T47D (cell line): ENCODE results near the gene FBXL7.

Source experiments
- DNase-seq, 2 experiments: peaks; one replicate each; pipeline versions ENCODE4 v3.0.0 to v3.0.0-alpha.2; 2011 to 2012; ENCODE audit warnings: low read depth in 1 of 2, low spot score in 1 of 2
- JUND ChIP-seq: IDR thresholded peaks from 2 replicates; pipeline ENCODE4 v1.6.1; 2012; ENCODE audit warnings: low read depth
- in situ Hi-C: cut with HindIII; loops from 2 replicates; pipeline ENCODE4 v1.10.0; 2016; ENCODE audit warnings: low sequenced_read_pairs, low pct_unique_long_range_greater_than_20kb

Gene FBXL7

GRCh38 chr5:15877914-15878313 is 377.9 kb downstream of the FBXL7 start:
- no peak for DNase-seq
- in situ Hi-C loops, result no loop called here
- TF ChIP-seq JUND, result no peak

- TF ChIP-seq JUND, result no peak
- DNase-seq, result no peak
- in situ Hi-C loops, result no loop called here
Observed at GRCh38 chr5:15880201-15880600, 380.2 kb downstream of the FBXL7 start.

GRCh38 chr5:15885156-15885555 is 385.2 kb downstream of the FBXL7 start:
- DNase-seq, result no peak
- TF ChIP-seq JUND, result no peak
- in situ Hi-C loops, result no loop called here

DNA sequence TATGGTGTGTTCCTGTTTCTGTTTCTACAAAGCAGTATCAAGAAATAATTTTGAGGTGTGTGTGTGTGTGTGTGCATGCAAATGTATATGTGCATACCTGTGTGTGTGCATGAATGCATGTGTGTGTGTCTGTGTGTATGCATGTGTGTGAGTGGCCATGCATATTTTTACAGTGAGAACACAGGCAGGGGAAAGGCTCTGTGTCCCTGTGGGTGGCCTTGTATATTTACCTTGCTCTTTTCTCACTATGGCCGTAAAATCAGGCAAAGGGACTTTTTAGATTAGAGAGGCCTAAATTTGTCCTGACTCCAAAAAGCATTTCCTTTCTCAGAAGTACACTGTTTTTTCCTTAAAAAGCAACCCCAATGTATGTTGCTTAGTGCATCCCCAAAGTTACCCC is 386.2 kb downstream of the FBXL7 start:
- in situ Hi-C loops, result no loop called here
- DNase-seq, result no peak
- TF ChIP-seq JUND, result no peak

DNA sequence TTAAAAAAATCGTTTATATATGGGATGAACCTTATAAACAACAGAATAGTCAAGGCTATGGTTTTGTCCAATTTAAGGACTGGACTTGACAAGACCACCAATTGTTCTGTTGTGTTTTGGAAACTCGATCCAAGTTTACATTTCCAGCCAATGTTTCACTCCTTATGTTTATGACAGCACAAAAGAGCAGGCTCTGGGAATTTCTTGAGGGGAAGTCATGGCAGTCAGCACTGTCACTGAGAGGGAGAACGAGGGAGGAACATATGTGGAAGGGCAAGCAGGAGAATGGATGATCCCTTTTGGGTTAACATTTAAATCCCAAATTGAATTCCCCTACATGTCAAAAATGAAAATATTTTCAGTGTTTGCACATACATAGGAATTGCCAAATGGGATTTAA is 387.1 kb downstream of the FBXL7 start:
- in situ Hi-C loops, result no loop called here
- DNase-seq, result no peak
- TF ChIP-seq JUND, result no peak

DNA sequence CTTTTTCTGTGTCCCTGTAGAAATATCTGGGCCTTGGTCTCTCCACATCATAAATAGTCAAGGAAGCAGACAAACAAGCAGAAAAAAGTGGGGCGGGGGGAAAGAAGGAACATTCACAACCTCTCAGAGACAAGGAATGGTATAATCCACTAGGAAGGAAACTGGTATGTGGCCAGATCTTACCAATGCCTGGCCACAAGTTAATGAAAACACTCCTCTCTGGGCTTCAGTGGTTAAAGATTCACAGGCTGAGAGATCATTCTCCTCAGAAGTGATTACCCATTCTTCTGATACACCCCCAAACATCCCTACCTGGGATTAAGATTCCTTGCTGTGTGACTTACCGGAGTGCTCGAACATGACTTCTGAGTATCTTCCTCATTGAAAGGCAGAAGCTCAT is 389.0 kb downstream of the FBXL7 start:
- no peak for DNase-seq
- TF ChIP-seq JUND, result no peak
- in situ Hi-C loops, result no loop called here

- DNase-seq, result no peak
- in situ Hi-C loops, result no loop called here
- no peak for TF ChIP-seq JUND
Observed at GRCh38 chr5:15893866-15894265, 393.9 kb downstream of the FBXL7 start.

DNA sequence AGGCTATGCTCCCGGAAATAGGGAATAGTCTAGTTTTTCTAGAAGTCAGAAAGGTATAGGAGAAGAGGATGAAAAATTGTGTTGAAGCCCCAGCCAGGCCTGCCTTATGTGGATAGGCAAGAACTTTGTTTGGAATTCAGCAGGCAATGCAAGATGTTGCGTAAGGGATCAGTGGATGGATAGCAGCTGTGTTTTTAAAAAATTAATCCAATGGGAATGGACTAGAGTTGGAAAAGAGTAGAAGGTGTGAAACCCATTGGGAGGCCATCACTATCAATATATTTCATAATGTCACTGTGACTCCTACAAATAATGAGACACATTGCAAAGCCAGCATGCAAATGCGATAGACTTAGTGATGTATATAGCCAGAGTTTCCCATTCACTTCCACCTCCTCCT is 397.7 kb downstream of the FBXL7 start:
- in situ Hi-C loops, result no loop called here
- no peak for TF ChIP-seq JUND
- no peak for DNase-seq

DNA sequence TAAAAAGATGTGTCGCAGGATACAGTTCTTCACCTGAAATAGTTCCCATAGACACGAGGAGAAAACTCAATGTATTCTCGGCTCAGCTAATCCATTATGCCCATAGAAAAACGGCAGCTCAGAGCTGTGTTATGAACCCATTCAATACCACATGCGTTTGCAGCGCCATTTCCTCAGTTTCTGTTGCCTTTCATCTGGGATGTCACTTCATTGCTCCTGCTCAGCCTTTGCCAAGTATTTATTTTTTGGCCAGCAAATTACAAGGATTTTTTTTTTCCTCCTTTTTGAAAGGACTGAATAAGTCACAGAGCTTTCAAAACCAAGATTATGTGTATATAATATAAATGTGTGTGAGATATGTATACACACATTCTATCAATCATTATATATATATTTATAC is 398.7 kb downstream of the FBXL7 start:
- DNase-seq, result no peak
- in situ Hi-C loops, result no loop called here
- no peak for TF ChIP-seq JUND

GRCh38 chr5:15899481-15899880 is 399.5 kb downstream of the FBXL7 start:
- in situ Hi-C loops, result no loop called here
- no peak for DNase-seq
- TF ChIP-seq JUND, result no peak

DNA sequence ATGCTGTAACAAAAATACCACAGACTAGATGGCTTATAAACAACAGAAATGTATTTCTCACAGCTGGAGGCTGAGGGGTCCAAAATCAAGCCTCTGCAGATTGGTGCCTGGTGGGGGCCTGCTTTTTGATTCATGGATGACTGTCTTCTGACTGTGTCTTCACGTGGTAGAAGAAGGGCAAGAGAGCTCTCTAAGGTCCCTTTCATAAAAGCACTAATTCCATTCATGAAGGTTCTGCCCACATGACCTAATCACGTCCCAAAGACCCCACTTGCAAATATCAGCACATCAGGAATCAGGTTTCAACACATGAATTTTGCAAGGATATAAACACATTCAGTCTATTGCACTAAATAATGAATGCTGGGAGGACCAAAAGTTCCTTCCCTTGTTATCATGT is 401.2 kb downstream of the FBXL7 start:
- DNase-seq, result no peak
- TF ChIP-seq JUND, result no peak
- in situ Hi-C loops, result no loop called here

DNA sequence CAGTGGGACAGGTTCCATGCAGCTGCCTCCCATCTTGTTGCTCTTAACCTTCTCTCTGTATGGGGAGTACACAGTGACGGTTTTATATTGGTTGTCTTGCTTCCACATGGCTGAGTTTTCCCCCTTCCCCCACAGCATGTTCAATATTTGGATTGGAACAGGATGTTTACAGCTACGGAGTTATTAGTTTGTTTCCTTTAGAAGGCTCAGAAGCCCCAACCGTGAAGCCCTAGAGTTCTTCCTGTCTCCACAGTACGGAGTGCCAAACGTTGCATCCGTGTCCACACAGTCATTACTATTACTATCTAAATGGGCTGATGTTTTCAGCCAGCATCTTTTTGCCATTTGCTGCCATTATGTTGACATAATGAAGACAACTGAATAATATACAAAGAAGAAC is 402.1 kb downstream of the FBXL7 start:
- no peak for DNase-seq
- in situ Hi-C loops, result no loop called here
- no peak for TF ChIP-seq JUND

DNA sequence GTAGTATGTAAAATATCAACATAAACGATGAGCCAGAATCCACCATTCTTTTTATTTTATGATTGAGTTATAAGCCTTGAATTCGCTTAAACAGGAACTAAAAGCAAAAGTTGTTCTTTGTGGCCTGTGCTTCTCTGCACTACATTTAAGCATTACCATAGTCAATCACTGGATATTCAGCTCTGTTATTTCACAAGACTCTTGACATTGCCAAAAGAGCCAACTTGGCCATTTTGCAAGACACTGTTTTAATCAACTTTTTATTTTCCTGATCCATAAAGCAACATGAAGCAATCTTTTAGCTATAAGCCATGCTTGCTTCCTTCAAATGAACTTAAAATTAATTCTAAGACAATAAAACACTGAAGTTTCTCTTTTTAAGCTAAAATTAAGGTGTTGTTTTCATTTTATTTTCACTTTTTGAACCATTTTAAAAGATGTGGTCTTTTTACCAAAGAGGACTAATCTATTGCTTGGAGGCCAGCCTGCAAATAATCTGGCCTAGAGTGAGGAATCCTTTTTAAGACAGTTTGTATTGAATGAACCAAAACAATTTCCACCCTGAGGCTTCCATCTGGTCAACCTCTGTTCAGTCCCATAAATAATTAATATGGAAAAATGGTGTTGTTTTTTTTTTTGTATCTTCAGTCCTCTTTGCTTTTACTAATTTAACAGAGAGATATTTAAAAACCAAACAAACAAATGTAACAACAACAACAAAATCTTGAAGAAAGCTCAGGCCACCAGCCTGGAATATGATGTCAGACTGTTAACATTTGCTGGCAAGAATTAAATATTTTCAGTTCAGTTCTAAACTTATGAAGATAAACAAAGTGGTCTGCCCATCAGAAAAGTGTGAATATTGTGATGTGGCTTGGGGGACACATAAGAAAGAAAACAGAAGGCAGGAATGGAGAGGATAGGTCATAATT is 405.2 kb downstream of the FBXL7 start:
- no peak for TF ChIP-seq JUND
- no peak for DNase-seq
- in situ Hi-C loops, result no loop called here

DNA sequence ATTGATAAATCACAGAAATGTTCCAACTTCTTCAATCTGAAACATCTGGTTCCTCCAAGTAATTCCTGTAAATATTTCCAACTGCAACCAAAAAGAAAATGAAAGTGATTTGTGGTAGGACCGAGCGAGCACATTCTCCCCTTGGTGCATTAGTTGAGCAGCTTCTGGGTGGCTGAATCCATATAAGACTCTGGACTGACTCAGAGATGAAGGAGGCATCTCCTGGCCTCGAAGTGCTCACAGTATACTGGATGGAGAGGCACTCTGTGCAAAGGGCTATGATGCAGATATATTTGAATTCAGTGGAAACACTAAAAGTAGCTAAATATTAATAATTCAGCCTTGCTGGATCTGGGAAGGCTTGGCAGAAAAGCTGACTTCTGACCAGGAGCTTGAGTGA is 414.7 kb downstream of the FBXL7 start:
- no peak for TF ChIP-seq JUND
- in situ Hi-C loops, result no loop called here
- DNase-seq, result no peak
